Measurements from ENCODE around the gene MSMB.

- no peak for TF ChIP-seq MYC (IDR thresholded peaks at IDR 0.05; ENCODE audit: low read depth, low read length)
- TF ChIP-seq MYC (CRISPR knock-in tag; IDR thresholded peaks at IDR 0.05; ENCODE audit: borderline replicate concordance, low read depth) = no peak
- TF ChIP-seq HDGF (IDR thresholded peaks at IDR 0.05) = no peak
- no peak for TF ChIP-seq ZNF3 (CRISPR knock-in tag; IDR thresholded peaks at IDR 0.05)
- TF ChIP-seq CEBPB (tag; IDR thresholded peaks at IDR 0.05) = no peak
- TF ChIP-seq POLR2AphosphoS2 (IDR thresholded peaks at IDR 0.05; ENCODE audit: low read length) = no peak
- TF ChIP-seq, protein P1, sequence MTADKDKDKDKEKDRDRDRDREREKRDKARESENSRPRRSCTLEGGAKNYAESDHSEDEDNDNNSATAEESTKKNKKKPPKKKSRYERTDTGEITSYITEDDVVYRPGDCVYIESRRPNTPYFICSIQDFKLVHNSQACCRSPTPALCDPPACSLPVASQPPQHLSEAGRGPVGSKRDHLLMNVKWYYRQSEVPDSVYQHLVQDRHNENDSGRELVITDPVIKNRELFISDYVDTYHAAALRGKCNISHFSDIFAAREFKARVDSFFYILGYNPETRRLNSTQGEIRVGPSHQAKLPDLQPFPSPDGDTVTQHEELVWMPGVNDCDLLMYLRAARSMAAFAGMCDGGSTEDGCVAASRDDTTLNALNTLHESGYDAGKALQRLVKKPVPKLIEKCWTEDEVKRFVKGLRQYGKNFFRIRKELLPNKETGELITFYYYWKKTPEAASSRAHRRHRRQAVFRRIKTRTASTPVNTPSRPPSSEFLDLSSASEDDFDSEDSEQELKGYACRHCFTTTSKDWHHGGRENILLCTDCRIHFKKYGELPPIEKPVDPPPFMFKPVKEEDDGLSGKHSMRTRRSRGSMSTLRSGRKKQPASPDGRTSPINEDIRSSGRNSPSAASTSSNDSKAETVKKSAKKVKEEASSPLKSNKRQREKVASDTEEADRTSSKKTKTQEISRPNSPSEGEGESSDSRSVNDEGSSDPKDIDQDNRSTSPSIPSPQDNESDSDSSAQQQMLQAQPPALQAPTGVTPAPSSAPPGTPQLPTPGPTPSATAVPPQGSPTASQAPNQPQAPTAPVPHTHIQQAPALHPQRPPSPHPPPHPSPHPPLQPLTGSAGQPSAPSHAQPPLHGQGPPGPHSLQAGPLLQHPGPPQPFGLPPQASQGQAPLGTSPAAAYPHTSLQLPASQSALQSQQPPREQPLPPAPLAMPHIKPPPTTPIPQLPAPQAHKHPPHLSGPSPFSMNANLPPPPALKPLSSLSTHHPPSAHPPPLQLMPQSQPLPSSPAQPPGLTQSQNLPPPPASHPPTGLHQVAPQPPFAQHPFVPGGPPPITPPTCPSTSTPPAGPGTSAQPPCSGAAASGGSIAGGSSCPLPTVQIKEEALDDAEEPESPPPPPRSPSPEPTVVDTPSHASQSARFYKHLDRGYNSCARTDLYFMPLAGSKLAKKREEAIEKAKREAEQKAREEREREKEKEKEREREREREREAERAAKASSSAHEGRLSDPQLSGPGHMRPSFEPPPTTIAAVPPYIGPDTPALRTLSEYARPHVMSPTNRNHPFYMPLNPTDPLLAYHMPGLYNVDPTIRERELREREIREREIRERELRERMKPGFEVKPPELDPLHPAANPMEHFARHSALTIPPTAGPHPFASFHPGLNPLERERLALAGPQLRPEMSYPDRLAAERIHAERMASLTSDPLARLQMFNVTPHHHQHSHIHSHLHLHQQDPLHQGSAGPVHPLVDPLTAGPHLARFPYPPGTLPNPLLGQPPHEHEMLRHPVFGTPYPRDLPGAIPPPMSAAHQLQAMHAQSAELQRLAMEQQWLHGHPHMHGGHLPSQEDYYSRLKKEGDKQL (CRISPR knock-in tag; IDR thresholded peaks at IDR 0.05; ENCODE audit: borderline replicate concordance) = no peak
- no peak for TF ChIP-seq ZNF24 (IDR thresholded peaks at IDR 0.05)
- no peak for TF ChIP-seq NCOR1 (IDR thresholded peaks at IDR 0.05)
- TF ChIP-seq, protein P2, sequence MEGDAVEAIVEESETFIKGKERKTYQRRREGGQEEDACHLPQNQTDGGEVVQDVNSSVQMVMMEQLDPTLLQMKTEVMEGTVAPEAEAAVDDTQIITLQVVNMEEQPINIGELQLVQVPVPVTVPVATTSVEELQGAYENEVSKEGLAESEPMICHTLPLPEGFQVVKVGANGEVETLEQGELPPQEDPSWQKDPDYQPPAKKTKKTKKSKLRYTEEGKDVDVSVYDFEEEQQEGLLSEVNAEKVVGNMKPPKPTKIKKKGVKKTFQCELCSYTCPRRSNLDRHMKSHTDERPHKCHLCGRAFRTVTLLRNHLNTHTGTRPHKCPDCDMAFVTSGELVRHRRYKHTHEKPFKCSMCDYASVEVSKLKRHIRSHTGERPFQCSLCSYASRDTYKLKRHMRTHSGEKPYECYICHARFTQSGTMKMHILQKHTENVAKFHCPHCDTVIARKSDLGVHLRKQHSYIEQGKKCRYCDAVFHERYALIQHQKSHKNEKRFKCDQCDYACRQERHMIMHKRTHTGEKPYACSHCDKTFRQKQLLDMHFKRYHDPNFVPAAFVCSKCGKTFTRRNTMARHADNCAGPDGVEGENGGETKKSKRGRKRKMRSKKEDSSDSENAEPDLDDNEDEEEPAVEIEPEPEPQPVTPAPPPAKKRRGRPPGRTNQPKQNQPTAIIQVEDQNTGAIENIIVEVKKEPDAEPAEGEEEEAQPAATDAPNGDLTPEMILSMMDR (IDR thresholded peaks at IDR 0.05 in 2 of 3, conservative IDR thresholded peaks at IDR 0.05 in 1 of 3; ENCODE audit: insufficient read depth in 2 of 3, low read depth in 1 of 3, low read length in 3 of 3) = no peak
- TF ChIP-seq ZBTB8A (IDR thresholded peaks at IDR 0.05; ENCODE audit: partially characterized antibody) = no peak
- no peak for TF ChIP-seq SIX5 (IDR thresholded peaks at IDR 0.05; ENCODE audit: borderline replicate concordance in 1 of 2, insufficient read depth in 1 of 2, low read depth in 1 of 2, low read length in 2 of 2)
- TF ChIP-seq FOXA1 (IDR thresholded peaks at IDR 0.05; ENCODE audit: borderline replicate concordance) = no peak
- TF ChIP-seq, protein P3, sequence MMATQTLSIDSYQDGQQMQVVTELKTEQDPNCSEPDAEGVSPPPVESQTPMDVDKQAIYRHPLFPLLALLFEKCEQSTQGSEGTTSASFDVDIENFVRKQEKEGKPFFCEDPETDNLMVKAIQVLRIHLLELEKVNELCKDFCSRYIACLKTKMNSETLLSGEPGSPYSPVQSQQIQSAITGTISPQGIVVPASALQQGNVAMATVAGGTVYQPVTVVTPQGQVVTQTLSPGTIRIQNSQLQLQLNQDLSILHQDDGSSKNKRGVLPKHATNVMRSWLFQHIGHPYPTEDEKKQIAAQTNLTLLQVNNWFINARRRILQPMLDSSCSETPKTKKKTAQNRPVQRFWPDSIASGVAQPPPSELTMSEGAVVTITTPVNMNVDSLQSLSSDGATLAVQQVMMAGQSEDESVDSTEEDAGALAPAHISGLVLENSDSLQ (IDR thresholded peaks at IDR 0.05) = no peak
- no peak for TF ChIP-seq SREBF2 (CRISPR knock-in tag; IDR thresholded peaks at IDR 0.05)
Observed at GRCh38 chr10:46094197-46094500, 48.1 kb upstream of the MSMB start.
